ENCODE results near the gene PAK5.

PAK5 gene

DNA sequence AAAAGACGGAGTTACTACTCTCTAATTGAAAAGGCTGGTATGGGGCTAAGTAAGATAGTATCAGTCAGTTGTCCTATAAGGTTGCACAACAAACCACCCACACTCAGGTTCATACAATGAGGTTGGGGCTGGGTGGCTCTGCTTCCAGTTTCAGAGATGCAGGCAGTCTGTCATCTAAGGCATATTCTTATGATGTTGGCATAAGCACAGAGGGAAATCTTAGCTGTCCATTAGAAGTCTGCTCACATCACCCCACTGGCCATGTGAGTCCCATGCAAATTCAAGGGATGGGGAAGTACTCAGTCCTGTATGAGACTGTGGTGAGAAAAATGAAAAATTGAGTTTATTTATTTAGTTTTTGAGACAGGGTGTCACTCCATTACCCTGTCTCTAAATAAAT lies 205.9 kb downstream of the PAK5 start:
- TF ChIP-seq, protein P1, sequence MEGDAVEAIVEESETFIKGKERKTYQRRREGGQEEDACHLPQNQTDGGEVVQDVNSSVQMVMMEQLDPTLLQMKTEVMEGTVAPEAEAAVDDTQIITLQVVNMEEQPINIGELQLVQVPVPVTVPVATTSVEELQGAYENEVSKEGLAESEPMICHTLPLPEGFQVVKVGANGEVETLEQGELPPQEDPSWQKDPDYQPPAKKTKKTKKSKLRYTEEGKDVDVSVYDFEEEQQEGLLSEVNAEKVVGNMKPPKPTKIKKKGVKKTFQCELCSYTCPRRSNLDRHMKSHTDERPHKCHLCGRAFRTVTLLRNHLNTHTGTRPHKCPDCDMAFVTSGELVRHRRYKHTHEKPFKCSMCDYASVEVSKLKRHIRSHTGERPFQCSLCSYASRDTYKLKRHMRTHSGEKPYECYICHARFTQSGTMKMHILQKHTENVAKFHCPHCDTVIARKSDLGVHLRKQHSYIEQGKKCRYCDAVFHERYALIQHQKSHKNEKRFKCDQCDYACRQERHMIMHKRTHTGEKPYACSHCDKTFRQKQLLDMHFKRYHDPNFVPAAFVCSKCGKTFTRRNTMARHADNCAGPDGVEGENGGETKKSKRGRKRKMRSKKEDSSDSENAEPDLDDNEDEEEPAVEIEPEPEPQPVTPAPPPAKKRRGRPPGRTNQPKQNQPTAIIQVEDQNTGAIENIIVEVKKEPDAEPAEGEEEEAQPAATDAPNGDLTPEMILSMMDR (conservative IDR thresholded peaks at IDR 0.05) = no peak
- no peak overlapping the region for H3K27ac ChIP-seq

DNA sequence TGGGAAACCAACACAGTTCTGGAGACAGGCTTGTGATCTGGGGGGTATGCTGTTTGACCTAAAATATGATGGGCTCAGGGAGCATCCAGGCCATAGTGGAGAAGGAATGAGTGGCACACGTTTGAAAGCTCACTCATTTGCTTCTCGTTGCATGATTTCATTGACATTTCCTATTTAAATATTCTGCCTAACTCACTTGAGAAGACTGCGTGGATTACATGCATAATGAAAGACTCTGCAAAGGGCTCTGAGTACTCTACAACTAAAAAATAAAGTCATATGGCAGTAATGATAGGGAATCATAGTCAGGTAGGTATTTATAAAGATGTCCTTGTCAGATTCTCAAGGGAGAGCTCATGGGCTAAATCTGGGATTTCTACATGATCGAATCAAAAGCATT lies 206.6 kb downstream of the PAK5 start:
- no peak overlapping the region for H3K27ac ChIP-seq
- TF ChIP-seq, protein P1 (conservative IDR thresholded peaks at IDR 0.05) = no peak

DNA sequence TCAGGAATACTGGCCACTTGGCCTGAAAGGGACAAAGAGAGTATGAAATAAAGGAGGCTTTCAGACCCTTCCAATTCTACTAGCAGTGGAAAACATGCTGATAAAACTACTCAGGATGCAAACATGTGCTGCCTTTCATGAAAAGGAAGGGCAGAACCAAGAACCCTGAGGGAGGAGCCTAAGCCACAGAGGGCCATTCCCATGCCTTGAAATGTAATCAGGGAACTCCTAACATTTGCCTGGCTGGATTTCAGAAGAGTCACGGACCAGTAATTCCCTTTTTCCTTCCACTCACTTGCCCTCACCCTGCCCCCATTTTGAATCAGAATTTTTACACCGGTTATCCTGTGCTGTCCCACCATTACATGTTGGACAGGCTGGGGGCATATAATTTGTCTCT lies 208.3 kb downstream of the PAK5 start:
- no peak overlapping the region for H3K27ac ChIP-seq
- TF ChIP-seq, protein P1 (conservative IDR thresholded peaks at IDR 0.05) = no peak

DNA sequence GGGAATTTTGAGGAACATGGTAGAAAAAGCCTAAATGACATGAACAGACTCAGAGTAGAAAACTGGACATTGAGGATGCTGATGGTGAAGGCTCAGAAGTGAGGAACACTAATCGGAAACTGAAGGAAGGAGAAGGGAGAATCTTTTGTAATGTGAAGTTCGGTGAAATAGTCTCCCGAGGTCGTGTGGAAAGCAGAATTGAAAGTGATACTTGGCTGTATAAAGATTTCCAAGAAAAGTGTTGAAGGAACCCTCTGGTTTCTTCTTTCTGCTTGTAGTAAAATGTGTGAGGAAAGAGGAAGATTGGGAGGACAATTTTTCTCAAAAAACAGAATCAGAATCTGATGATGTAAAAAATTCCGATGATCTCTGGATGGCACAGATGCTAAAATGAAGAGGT lies 209.0 kb downstream of the PAK5 start:
- TF ChIP-seq, protein P1 (conservative IDR thresholded peaks at IDR 0.05) = no peak

DNA sequence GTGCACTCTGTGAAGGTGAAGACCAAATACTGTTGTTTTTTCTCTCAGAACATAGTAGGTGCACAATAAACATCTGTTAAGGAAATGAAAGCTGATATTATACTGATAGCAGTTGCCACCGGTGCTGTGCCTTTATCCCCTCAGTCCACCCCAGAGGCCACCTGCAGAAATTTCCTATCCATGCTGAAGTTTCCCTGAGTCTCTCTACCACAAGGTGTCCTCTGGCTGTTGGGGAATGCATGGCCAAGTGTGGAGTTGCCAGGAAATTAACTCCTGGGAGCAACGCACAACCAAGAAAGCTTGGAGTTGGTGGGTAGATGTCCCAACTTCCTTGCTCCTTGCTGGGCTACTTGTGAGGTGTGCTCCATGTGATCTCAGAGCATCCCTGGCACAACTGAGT lies 210.3 kb downstream of the PAK5 start:
- no peak overlapping the region for H3K27ac ChIP-seq
- TF ChIP-seq, protein P1 (conservative IDR thresholded peaks at IDR 0.05) = peak; percentile 35; the same call in 1 of the 2 replicates

More for the DNA sequence above, 209.0 kb downstream of the PAK5 start:
- no peak overlapping the region for H3K27ac ChIP-seq

DNA sequence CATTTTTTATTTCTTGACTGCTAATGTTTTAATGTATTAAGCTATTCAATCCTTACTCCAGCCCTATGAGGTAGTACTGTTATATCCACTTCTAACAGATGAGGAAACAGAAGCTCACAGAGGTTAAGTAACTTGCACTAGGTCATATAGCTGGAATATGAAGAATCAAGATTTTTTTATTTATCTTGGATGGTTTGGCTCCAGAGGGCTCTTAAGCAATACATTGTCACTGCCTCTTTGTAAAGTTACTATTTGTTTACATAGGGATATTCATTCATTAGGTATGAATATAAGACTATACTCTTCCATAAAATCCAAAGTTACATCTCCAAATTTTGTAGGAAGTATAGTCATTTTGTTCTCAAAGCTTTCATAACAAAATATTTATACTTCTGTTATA lies 210.7 kb downstream of the PAK5 start:
- TF ChIP-seq, protein P1 (conservative IDR thresholded peaks at IDR 0.05) = no peak

DNA sequence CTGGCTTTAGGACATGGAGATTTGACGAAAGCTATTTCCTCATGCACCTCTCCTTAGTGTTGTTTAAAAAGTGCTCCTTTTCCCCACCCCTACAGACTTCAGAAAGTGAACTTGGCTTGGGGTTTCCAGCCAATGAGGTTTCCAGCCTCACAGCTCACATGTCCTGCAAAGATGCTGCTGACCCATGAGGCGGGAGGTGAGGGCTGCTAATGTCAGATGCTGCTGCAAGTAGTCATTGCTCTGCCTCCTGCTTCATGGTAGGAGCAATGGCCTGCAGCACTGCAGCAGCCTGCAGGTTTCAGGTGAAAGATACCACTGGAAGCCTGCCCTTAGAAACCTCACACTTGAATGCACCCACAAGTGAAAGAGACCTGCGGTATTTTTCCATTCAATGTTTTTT lies 211.7 kb downstream of the PAK5 start:
- no peak overlapping the region for H3K27ac ChIP-seq
- TF ChIP-seq, protein P1 (conservative IDR thresholded peaks at IDR 0.05) = no peak

More for the DNA sequence above, 210.7 kb downstream of the PAK5 start:
- no peak overlapping the region for H3K27ac ChIP-seq

DNA sequence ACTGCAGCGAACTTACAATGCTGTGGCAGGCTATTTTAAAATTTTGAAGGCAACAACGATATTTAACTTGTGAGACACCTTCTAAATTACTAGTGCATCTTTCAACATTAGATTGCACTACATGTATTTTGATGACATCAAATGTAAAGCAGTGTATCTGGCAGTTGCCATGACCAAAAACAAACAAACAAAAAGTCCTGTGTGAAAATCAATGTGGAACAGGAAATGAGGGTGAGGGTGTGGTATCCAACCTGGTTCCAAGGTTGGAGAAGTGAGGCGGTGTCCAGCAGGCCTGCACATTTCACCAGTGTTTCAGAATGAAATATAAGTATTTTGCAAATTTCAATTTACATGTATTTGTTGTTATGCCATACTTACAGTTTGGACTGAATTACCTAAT lies 212.5 kb downstream of the PAK5 start:
- H3K27ac ChIP-seq = no peak overlapping the region
- TF ChIP-seq, protein P1 (conservative IDR thresholded peaks at IDR 0.05) = no peak
